ENCODE results near the gene TCF3. TPM values are rescaled to one million over a fixed set of nuclear protein-coding genes. Genes with fewer than 3 reads are reported as not detected.

Gene TCF3
- polyA plus RNA-seq, 1 donor from 2014 or later: 31.7 TPM

DNA sequence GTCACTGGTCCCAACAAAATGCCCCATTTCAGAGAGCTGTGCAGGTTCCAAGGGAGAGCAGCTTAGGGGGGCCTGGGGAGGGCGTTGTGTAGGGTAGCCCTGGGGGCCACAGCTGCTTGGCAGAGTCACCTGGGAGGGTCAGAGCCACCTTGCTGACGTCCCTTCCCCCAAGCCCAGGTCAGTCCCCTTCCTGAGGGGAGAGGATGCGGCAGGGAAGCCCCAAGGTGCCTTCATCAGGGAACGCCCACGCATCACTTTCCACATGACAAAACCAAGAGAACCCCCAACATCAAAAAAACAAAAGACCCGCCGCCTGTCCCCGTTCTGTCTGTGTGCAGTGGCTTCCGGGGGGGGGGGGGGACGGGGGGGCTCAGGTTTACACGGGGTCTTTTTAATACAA lies 41.8 kb downstream of the TCF3 start:
- Histone ChIP-seq H3K9me3 (ENCODE audit: low read length) (no peaks in the 10 kb centered on the region), H3K27ac (ENCODE audit: low read length) (no peak overlapping the region), H4K20me1 (ENCODE audit: insufficient read depth) (no peaks in the 10 kb centered on the region), H3K36me3 (ENCODE audit: insufficient read depth, low read length) (peaks cover 11% of the 10 kb centered on the region), H3K4me3 (ENCODE audit: low read length) (no peak overlapping the region), H3K27me3 (ENCODE audit: insufficient read depth, low read depth, low read length) (no peaks in the 10 kb centered on the region), H3K79me2 (replicated peaks; ENCODE audit: insufficient read depth, low read length) (no peaks in the 10 kb centered on the region), H3K9me2 (ENCODE audit: insufficient read depth, low read length) (no peaks in the 10 kb centered on the region), H2AFZ (ENCODE audit: low read depth, low read length) (no peak overlapping the region), H3K9ac (ENCODE audit: low read length) (no peak overlapping the region), H3K4me2 (ENCODE audit: low read length) (no peak overlapping the region), H3F3A (ENCODE audit: insufficient read depth, low read length, poor library complexity, severe bottlenecking) (no peaks in the 10 kb centered on the region)
- no peak for TF ChIP-seq EZH2 (IDR thresholded peaks at IDR 0.05; ENCODE audit: borderline replicate concordance, insufficient read depth, low read length, poor library complexity, severe bottlenecking)
- TF ChIP-seq TAF1 (IDR thresholded peaks at IDR 0.05; ENCODE audit: low read depth): no peak
- no peak for TF ChIP-seq POLR2AphosphoS5 (IDR thresholded peaks at IDR 0.05)
- TF ChIP-seq CTCF (IDR thresholded peaks at IDR 0.05; ENCODE audit: poor library complexity, severe bottlenecking): no peak
- TF ChIP-seq SMC3 (conservative IDR thresholded peaks at IDR 0.05; ENCODE audit: poor library complexity): no peak
- no peak for TF ChIP-seq EP300 (conservative IDR thresholded peaks at IDR 0.05; ENCODE audit: poor library complexity, severe bottlenecking)
- no peak for TF ChIP-seq MXI1 (conservative IDR thresholded peaks at IDR 0.05; ENCODE audit: poor library complexity, severe bottlenecking)
- TF ChIP-seq, protein P1, sequence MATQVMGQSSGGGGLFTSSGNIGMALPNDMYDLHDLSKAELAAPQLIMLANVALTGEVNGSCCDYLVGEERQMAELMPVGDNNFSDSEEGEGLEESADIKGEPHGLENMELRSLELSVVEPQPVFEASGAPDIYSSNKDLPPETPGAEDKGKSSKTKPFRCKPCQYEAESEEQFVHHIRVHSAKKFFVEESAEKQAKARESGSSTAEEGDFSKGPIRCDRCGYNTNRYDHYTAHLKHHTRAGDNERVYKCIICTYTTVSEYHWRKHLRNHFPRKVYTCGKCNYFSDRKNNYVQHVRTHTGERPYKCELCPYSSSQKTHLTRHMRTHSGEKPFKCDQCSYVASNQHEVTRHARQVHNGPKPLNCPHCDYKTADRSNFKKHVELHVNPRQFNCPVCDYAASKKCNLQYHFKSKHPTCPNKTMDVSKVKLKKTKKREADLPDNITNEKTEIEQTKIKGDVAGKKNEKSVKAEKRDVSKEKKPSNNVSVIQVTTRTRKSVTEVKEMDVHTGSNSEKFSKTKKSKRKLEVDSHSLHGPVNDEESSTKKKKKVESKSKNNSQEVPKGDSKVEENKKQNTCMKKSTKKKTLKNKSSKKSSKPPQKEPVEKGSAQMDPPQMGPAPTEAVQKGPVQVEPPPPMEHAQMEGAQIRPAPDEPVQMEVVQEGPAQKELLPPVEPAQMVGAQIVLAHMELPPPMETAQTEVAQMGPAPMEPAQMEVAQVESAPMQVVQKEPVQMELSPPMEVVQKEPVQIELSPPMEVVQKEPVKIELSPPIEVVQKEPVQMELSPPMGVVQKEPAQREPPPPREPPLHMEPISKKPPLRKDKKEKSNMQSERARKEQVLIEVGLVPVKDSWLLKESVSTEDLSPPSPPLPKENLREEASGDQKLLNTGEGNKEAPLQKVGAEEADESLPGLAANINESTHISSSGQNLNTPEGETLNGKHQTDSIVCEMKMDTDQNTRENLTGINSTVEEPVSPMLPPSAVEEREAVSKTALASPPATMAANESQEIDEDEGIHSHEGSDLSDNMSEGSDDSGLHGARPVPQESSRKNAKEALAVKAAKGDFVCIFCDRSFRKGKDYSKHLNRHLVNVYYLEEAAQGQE (IDR thresholded peaks at IDR 0.05; ENCODE audit: borderline replicate concordance): no peak
- no peak for TF ChIP-seq RAD21 (conservative IDR thresholded peaks at IDR 0.05)

DNA sequence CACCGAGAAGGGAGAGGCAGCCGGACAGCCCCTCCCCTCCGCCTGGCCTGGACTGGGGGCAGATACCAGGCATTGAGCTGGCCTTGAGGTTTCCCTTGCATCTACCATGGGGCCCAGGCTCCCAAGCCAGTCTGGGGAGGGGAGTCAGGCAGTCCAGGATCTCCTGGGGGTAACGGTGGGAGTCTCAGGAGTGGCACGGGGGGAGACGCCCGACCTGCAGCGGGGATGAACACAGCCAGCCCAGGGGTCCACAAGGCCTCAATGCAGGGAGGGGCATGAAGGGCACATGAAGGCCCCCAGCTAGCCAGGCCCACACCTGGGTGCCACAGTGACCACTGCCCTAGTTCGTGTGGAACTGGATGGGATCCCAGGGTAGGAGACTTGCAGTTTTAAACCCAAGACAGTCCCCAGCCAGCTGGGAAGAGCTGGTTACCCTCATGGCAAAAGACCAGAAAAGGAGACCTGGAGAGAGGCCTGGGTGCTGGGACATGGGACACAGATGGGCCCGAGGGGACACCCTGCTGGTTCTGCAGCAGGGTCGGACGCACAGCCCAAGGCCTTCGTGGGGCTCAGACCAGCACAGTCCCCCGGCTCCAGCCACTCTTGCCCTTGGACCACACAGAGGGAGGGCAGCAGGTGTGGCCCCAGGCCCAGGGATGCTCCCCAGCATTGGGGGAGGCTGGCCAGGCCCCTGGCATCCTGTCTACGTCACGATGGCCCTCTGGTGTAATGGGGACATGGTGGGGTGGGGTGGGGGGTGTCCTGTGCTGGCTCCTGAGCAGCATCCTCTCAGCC lies 42.5 kb downstream of the TCF3 start:
- H3K27ac ChIP-seq (ENCODE audit: low read length): no peak overlapping the region
- TF ChIP-seq EZH2 (IDR thresholded peaks at IDR 0.05; ENCODE audit: borderline replicate concordance, insufficient read depth, low read length, poor library complexity, severe bottlenecking): no peak
- no peak for TF ChIP-seq MXI1 (conservative IDR thresholded peaks at IDR 0.05; ENCODE audit: poor library complexity, severe bottlenecking)
- no peak for TF ChIP-seq EP300 (conservative IDR thresholded peaks at IDR 0.05; ENCODE audit: poor library complexity, severe bottlenecking)
- no peak for TF ChIP-seq POLR2AphosphoS5 (IDR thresholded peaks at IDR 0.05)
- TF ChIP-seq, protein P1 (IDR thresholded peaks at IDR 0.05; ENCODE audit: borderline replicate concordance): no peak
- no peak for TF ChIP-seq TAF1 (IDR thresholded peaks at IDR 0.05; ENCODE audit: low read depth)
- TF ChIP-seq RAD21 (conservative IDR thresholded peaks at IDR 0.05): no peak
- no peak for TF ChIP-seq SMC3 (conservative IDR thresholded peaks at IDR 0.05; ENCODE audit: poor library complexity)
- H3K27me3 ChIP-seq (ENCODE audit: insufficient read depth, low read depth, low read length): no peaks in the 10 kb centered on the region
- H3F3A ChIP-seq (ENCODE audit: insufficient read depth, low read length, poor library complexity, severe bottlenecking): no peaks in the 10 kb centered on the region
- H3K79me2 ChIP-seq (replicated peaks; ENCODE audit: insufficient read depth, low read length): peaks cover 4% of the 10 kb centered on the region
- H2AFZ ChIP-seq (ENCODE audit: low read depth, low read length): no peak overlapping the region
- H3K9me3 ChIP-seq (ENCODE audit: low read length): no peaks in the 10 kb centered on the region
- no peak overlapping the region for H3K9ac ChIP-seq (ENCODE audit: low read length)
- no peaks in the 10 kb centered on the region for H4K20me1 ChIP-seq (ENCODE audit: insufficient read depth)
- no peaks in the 10 kb centered on the region for H3K9me2 ChIP-seq (ENCODE audit: insufficient read depth, low read length)
- H3K36me3 ChIP-seq (ENCODE audit: insufficient read depth, low read length): peaks cover 11% of the 10 kb centered on the region
- no peak overlapping the region for H3K4me2 ChIP-seq (ENCODE audit: low read length)
- no peak overlapping the region for H3K4me3 ChIP-seq (ENCODE audit: low read length)
